Measurements from ENCODE around the gene TAS2R3.
A peak's percentile ranks its signal among the peaks of the same experiment; 100 is the strongest.
"Not testable (repeated sequence)": the region's sequence is repeated elsewhere in the genome, so short reads cannot be mapped to it uniquely, and the experiment has no call there.

TAS2R3 gene

GRCh38 chr7:141763797-141764196 lies at the start of gene TAS2R3:
TSS of gene TAS2R3 (plus strand) at chr7:141764097. CDS start at chr7:141764159, 62 bp downstream.
- no peak for DNase-seq

- no peak for DNase-seq
Measured at GRCh38 chr7:141714571-141714970, 49.3 kb upstream of the TAS2R3 start.

GRCh38 chr7:141715018-141715417 lies 48.9 kb upstream of the TAS2R3 start:
- DNase-seq, result no peak

GRCh38 chr7:141715794-141716689 lies 47.9 kb upstream of the TAS2R3 start:
- no peak for DNase-seq

GRCh38 chr7:141717450-141717849 lies 46.4 kb upstream of the TAS2R3 start:
- DNase-seq, result no peak

- DNase-seq, result no peak
Measured at GRCh38 chr7:141722529-141722928, 41.4 kb upstream of the TAS2R3 start.

- DNase-seq, result no peak
Measured at GRCh38 chr7:141729020-141729419, 34.9 kb upstream of the TAS2R3 start.

- DNase-seq, result no peak
Measured at GRCh38 chr7:141731476-141732149, 32.3 kb upstream of the TAS2R3 start.

GRCh38 chr7:141737118-141737835 lies 26.6 kb upstream of the TAS2R3 start:
- DNase-seq, result peak; percentile 7

- peak; percentile 91 for DNase-seq
Measured at GRCh38 chr7:141737836-141738591, 25.9 kb upstream of the TAS2R3 start, which contains the start of gene SSBP1. TSS of gene SSBP1 (plus strand) at chr7:141738358. CDS start at chr7:141739167, 809 bp downstream.

- no peak for DNase-seq
Measured at GRCh38 chr7:141738592-141739013, 25.3 kb upstream of the TAS2R3 start.

GRCh38 chr7:141739250-141739649 lies 24.6 kb upstream of the TAS2R3 start:
- no peak for DNase-seq

- no peak for DNase-seq
Measured at GRCh38 chr7:141742229-141742628, 21.7 kb upstream of the TAS2R3 start.

GRCh38 chr7:141744131-141744530 lies 19.8 kb upstream of the TAS2R3 start:
- no peak for DNase-seq

GRCh38 chr7:141748396-141748795 lies 15.5 kb upstream of the TAS2R3 start:
- DNase-seq, result no peak

- DNase-seq, result not testable (repeated sequence)
Measured at GRCh38 chr7:141751904-141752303, 12.0 kb upstream of the TAS2R3 start.

GRCh38 chr7:141752634-141753033 lies 11.3 kb upstream of the TAS2R3 start:
- no peak for DNase-seq

- no peak for DNase-seq
Measured at GRCh38 chr7:141754939-141755338, 9.0 kb upstream of the TAS2R3 start.

GRCh38 chr7:141770083-141770583 lies 6.2 kb downstream of the TAS2R3 start:
- DNase-seq, result not testable (repeated sequence)

- no peak for DNase-seq
Measured at GRCh38 chr7:141776374-141776773, 12.5 kb downstream of the TAS2R3 start, which contains the start of gene TAS2R4. TSS of gene TAS2R4 (plus strand) at chr7:141776674. CDS start at chr7:141778489, 1,815 bp downstream.

- peak; percentile 23 for DNase-seq
Measured at GRCh38 chr7:141785706-141786552, 22.0 kb downstream of the TAS2R3 start.

Measured in CD4-positive, alpha-beta T cell treated with Interleukin-6 for 4 hours (primary cell).